HL-60/S4 treated with retinoic acid at 250 ng/mL for 4 days and 3 days (cell line): ENCODE results near the gene RICTOR.

Experiments
- in situ Hi-C: fragments of 300-500 bp; cut with MboI; formaldehyde crosslinking; loops from 2 replicates; pipeline ENCODE4 v1.7.0; 2022; ENCODE audit warnings: low sequenced_read_pairs

The RICTOR gene

DNA sequence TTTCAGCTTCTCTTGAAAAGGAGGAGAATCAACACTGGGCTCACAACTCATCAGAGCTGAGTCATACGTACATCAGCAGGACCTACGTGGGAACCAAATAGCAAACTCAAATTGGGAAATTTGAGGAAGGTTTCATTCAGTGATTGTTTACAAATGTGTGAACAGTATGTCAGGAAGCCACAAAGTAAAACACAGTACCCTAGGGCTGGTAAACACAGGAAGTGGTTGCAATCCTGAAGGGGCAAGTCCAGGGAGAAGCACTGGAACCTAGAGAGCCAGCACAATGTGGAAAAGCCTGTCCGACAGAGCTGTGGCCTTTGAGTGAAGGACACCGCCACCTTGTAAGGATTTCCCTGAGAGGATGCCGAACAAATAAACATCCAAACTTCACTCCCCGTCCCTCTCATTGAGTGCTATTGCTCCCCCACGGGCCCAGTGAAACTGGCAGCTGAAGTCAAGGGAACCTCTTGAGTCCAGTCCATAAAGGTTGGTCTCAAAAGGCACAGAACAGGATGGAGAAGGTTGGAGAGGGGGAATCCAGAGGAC, 26.7 kb upstream of the RICTOR start:
- in situ Hi-C loops, result no loop called here

DNA sequence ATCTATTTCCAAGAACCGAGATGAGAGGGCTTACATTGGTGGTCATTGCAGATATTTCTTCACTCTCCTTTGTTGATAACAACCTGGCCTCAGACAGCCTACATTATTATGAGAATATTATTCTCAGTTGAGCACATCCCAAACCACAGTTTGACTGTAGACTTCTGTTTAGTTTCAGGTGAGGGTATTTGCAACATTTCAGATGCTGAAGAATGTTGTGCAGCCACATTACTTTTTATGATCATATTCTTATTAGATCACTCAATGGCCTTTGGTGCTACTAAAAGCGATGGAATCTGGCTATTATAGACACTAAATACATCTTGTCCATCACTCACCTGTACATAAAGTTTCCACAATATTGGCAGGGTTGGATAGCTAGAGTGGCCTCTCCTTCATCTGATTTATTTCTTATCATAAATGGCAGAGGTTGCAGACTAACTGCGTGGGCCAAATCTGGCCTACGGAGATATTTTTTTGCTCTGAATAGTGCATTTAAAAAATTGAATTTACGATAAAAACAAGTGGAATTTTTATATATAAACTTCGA, 26.2 kb upstream of the RICTOR start:
- in situ Hi-C loops, result no loop called here

DNA sequence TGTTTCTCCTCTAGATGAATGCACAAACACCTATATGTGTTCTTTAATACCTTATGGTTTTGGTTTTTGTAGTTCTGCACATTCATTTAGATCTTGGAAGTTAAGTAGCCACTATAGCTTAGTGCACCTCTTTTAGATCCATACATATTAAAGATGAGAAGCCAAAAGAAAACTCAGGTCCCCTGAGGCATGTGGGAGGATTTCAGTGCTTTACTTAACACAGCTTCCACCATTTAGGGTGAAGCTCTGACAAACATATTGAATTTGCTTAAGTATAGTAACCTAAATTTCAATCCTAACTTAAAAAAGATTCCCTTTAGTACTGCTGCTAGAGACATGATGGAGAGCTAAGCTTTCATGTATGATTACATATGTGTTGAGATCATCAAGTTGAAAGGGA, 25.6 kb upstream of the RICTOR start:
- in situ Hi-C loops, result no loop called here

DNA sequence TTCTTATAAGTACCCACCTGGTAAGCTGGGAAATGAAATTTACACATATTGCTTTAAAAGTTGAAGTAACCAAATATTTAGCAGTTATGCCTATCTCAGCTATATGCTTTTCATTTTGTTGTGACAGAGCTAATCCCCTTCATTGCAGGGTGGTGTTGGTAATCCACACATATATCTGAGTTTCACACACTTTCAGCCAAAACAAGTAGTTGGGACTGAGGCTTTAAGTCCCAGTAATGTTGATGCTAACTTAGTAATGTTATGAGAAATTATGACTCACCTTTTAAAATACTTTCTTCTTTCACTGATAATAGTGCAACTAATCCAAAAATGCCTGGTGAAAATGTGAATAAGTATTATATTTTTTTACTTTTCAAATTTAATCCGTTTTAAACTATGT, 19.2 kb upstream of the RICTOR start:
- in situ Hi-C loops, result no loop called here

DNA sequence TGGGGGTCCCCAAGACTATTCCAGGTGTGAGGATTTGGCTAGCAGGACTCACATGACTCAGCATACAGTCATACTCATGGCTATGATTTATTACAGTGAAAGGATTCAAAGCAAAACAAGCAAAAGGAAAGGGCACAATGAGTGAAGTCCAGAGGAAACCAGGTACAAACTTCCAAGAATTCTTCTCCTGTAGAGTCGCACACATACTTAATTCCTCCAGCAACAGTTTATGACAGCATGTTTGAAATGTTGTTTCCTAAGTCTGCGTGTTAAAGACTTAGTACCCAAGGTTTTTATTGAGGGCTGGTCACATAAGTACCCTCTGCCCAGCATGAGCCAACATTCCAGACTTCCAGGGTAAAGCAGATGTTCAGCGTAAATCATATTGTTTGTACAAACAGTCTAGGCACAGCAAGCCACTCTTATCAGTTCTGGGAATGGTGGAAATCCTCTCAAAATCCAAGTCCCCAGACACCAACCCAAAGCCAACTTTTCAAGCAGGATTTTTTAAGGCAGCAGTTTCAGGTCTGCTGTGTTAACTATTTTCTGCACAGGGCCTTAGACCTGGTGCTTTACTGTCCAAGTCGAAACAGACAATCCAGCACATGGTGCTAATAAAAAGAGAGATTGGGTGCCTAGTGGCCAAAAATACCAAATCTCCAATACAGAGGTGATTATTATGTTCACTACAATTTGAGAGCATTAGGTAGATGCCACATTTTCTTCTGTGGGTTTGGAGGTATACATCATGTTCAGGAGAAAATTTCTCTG, 18.6 kb upstream of the RICTOR start:
- in situ Hi-C loops, result no loop called here

DNA sequence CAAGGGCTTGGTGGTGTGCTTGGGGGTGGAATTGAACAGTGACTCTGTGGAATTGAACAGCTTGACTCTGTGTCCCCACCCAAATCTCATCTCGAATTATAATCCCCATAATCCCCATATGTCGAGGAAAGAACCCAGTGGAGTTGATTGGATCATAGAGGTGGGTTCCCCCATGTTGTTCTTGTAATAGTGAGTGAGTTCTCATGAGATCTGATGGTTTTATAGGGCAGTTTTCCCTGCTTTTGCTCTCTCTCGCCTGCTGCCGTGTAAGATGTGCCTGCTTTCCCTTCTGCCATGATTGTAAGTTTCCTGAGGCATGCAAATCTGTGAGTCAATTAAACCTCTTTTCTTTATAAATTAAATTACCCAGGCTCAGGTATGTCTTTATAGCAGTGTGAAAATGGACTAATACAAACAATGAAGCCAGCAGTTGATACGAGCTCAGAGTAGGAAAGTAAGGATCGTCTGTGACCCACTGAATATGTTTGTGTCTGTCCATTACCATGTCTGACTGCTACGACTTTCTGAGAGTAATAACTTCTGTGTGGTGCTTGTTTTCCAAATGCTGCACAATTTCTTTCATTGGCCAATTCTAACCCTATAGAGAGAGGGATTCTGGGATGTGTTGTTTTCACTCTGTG, 17.9 kb upstream of the RICTOR start:
- in situ Hi-C loops, result no loop called here

DNA sequence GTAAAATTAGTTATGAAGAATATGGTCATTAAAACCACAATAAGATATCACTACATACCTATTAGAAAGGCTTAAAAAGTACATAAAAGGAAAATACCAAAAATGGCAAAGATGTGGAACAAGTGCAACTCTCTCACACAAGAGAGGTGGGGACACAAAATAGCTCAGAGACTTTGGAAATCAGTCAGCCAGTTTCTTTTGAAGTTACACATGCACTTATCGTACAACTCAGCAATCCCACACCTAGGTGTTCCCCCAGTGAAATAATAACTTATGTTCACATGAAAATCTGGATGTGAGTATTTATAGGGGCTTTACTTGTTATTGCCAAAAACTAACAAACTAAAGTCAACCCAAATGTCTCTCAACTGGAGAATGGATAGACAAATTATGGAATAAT, 9.8 kb upstream of the RICTOR start:
- in situ Hi-C loops, result no loop called here

DNA sequence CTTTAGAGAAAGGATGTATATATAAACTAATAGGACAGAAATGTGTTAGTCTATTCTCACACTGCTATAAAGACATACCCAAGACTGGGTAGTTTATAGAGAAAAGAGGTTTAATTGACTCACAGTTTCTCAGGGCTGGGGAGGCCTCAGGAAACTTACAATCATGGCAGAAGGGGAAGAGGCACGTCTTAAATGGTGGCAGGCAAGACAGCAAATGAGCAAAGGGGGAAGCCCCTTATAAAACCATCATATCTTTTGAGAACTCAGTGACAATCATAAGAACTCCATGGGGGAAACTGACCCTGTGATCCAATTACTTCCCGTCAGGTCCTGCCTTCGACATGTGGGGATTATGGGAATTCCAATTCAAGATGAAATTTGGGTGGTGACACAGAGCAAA, 8.8 kb upstream of the RICTOR start:
- in situ Hi-C loops, result no loop called here

DNA sequence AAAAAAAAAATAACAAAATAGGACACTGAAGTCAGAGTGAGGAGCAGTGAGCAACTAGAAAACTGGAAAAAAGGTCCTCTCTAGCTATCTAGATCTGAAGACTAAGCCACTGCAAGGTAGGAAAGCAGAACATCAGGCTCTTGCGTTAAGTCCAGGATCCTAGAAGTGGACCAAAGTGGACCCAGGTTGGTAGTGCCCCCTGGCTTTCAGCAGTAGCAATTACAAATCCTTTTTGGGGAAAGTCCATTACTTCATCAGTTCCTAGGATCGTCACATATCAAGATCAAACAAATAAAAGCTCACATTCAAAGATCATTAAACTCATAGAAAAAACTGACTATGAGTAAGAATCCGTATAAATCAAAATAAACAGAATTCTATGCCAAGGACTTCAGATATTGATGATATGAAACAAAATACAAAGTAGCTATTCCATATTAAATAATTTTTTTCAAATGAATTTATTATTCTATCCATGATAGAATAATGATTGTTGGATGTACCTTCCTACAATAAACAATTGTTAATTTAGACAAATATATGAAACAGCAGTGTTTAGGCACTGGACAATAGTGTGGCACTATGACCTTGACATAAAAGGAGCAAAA, 6.5 kb upstream of the RICTOR start:
- in situ Hi-C loops, result no loop called here

DNA sequence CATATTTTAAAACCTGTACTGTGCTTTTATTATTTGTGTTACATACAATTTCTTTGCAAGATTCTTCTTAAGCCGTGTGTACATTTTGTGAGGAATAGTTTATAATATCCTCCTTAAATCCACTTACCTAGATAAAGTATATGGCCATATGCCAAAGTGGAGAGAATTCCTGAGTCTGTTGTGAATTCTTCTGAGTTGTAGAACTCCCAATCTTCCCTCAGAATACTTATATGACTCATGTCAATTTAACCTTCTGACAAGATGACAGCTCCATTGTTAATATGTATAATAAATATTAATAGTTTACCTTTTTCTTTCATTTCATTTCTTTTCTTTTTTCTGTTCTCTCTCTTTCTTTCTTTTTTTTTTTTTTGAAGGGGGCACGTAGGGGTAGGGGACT, 6.0 kb upstream of the RICTOR start:
- in situ Hi-C loops, result no loop called here

DNA sequence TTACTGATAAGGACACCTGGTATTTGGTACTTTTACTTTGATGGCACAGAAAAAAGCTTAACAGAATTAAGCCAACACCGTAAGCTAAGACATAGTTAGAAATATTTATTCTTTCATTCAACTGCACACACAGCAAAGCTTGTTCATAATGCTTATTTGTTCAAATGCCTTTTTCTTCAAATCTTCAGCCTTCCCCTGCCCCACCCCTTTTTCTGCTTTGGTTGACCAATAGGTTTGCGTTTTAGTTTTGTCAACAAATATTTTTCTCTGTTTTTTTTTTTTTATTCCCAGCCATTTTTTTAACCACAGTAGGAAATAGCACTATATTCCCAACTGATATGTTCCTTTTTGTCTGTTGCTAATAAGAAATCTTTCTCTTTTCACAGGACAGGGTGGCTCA, 4.9 kb upstream of the RICTOR start:
- in situ Hi-C loops, result no loop called here

DNA sequence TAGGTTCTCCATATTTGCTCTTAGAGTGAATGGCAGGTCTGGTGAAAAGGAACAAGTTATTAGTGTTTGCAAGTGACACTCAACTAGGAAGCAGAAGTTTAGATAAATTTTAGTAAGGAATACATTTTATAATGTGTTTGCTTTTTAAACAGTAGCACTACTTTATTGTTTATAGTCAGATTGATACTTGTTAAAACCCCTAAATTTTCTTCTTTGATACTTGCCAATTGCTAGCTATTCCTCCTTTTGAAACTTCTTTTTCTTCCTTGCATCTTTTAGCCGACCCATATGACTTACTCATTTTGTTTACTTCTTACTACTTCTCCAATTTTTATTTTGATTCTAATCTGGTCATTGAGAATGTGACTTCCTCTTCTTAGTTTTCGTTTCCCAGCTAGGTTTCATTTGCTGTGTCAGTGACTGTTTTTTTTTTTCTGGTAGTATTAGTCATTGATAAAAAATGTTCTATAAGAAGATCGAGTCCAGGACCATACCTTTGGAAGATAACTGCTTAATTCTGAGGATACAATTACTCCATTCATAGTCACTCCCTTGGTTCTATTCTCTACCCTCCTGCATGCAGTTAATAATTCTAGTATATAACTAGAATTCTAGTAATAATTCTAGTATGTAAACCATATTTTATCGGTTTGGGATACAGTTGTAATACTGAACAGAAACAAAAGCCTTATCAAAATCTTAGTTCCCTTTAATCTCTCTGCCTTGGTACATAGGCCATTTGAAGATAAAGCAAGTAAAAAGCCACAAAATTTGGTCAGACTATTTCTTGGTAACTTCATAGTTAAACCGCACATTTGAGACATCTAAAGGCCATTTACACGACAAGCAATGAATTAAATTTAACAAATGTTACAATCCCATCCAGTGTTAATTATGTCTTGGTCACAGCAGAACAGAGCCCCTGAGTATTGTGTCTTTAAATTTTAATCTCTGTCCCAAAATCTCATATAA, 2.8 kb upstream of the RICTOR start:
- in situ Hi-C loops, result no loop called here

DNA sequence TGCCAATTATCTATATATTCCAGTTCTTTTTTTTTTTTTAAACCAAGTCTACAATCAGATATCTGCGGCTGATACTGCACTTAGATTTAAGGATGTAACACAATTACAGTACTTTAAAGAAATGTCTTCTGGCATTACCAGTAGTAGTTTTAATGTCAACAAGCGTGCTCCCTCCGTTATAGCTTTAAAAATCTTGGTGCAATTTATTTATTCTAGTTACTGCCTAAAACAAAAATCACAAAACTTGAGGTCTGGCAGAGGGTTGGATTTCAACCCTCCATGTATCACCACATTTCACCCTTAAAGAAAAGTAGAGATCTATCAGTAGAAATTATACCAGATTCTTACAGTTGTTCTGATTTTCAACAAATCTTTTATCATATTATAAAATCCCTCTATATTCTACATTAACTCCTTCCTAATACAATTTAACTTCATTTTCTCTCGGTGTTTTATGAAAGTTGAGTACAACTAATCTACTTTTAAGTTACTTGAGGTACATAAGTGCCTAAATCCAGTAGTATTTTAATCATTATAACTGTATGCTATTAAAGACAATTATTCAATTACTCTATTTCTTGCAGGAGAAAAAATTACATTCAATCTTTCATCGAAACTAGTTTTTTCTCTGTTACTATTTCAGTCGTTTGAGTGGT, 2.0 kb upstream of the RICTOR start:
- in situ Hi-C loops, result no loop called here

DNA sequence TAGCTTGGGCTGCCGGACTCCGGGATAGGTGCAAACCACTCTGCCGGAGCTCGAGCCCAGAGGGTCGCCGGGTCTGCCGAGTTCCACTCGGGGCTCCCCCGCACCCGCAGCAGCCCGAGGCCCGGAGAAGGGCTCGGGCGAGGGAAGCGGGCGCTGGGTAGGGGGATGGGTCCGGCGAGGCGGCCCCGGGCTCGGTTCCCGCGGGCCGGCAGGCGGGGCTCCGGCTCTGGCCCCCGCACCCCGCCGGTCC, 507 bp downstream of the RICTOR start:
- in situ Hi-C loops, result no loop called here

DNA sequence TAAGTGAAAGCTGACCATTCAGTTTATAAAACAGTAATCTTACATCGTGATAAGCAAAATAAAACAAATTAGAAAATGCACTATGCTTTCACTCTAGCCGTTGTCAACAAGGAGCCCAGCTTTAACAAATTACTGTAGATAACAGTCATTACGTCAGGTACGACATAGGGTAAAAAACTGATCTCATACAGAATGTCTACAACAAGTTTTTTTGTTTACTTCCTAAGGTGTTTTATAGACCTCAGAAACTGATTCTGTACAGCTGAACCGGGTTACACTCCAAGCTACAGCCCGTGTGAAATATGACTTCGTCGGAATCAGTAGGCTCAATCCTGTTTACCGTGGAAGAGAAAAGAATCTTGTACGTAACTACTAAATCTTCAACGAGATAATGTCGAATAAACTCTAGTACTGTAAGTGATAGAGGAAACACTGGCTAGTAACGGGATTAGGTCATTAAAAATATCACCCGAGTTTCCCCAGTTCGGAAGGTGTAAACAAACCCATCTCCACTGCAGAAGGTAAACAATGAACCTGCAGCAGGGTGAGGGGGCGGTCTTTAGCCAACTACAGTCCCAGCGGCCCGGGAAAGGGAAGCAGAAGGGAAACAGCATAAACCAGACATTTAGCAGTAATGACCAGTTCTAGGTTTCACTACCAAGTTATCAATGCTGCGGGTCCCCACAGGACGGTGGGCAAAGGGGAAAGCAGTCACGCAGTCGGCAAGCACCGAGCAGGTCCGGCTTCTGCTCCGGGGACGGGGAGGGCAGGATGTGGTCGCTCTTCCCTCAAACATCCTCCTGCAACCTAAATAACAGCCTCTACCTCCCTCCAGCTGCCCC, 1.1 kb downstream of the RICTOR start:
- in situ Hi-C loops, result no loop called here

DNA sequence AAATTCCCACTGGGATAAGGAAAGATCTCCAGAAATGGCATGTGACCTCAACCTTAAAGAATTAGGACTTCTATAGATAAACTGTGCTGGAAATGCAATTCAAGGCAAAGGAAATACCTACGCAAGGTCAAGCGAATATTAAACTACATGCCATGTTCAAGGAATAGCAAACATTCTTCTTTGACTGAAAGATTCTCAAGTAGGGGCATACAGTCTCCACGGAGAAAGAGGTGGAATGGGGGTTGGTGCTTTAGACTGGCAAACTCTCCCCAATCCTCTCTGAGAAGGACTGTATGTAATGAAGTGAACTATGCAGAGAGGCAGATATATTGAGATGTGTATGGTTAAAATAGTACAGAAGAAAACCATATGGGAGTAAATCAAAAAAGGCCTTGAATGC, 6.1 kb downstream of the RICTOR start:
- in situ Hi-C loops, result no loop called here

DNA sequence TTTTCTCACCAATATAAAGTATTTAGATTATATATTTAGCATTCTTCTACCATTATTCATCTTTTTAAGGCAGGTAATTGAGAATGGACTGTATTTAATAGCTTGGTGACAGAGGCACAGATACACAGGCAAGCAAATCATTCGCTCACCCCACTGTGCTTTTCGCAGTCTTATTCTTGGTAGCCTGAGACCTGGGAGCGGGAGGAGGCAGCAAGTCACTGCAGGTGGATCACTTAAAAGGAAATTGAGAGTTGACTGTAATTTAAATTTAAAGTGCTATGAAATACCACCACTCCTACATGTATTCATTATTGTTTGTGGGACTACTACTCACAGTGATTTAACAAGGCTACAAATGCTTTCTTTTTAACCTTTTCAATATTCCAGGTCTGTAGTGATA, 9.7 kb downstream of the RICTOR start:
- in situ Hi-C loops, result no loop called here

DNA sequence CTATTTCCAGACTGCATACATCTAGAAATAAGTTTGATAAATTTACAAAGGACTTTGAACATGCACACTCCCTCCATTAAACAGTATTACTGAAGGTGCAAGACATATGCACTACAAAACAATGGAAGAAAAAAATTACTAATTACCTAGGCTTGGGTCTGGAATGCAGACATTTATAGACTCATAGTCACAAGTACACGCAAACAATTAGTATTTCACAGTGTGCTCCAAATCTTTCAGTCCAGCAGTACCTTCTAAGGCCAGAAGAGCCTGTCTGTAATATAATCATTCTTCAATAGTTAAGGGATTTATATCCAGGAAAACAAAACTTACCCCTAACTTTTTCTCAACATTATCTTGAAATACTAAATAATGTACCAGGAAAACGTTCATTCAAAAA, 11.2 kb downstream of the RICTOR start:
- in situ Hi-C loops, result no loop called here

DNA sequence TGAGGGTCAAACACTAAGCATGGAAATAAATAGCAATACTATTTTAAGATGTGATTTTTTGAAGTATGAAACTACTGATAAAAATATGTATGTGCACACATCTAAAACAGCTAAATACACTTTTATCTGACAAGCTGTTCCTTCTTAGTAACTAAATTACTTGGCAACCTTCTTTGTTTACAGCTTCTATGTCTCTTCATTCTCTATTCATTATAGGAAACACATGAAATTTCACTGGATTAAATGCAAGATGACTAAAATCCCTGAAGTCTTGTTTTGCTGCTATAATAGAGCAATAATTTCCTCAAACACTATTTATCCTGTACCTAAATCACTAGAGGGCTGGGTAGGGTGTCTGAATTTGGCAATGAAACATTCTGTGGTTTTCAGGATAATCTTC, 11.7 kb downstream of the RICTOR start:
- in situ Hi-C loops, result no loop called here

DNA sequence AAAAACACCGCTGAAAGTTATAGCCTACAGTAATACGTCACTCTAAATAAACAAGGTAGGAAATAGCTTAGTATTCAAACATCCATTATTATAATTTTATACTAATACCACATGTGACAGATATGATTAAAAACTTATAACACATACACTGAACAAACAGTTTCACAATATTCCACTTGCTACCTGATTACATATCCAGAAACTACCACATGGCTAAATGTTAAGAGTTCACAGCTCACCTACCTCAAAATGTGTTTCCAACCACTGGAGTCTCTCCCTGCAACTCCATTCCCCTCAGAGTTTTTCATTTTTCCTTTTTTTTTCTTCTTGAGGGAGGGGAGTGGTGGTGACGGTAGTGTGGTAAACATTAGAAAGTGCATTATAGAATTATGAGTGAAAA, 12.1 kb downstream of the RICTOR start:
- in situ Hi-C loops, result no loop called here
